ENCODE results near the gene GPR61. TPM values are rescaled to one million over a fixed set of nuclear protein-coding genes. Genes with fewer than 3 reads are reported as not detected.

GPR61 gene
- total RNA-seq, 1 experiment from 2014 or later = 0.07 TPM

DNA sequence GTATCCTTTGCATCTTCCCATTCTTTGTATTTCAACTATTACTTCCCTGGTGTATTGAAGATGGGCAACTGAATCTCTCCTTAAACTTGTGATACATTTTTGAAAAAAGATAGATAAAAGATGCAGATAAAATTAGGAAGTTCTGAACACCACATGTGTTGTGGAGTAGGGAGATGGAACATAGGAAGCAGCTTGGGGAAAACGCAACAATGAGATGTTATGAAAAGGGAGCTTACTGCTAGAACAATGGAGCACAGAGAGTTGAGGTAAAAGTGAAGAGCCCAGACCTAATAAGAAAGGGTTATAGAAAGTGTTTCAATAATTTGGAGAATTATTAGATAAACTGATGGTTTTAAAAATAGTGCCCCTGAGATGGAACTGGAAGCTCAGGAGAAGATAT is 29.7 kb downstream of the GPR61 start:
- DNase-seq (no peak), ATAC-seq (no peak)
- H3K36me3 ChIP-seq (ENCODE audit: low read depth, low read length) = no peaks in the 10 kb centered on the region
- H3K9me3 ChIP-seq (ENCODE audit: low read length) = no peaks in the 10 kb centered on the region
- H2AFZ ChIP-seq (ENCODE audit: low read length) = no peak overlapping the region
- intact Hi-C loops (cut with micrococcal nuclease) = loop anchor here (2.0 kb wide), 1 partner anchor 17 kb away; no protein-coding TSS in a partner anchor
- no peak overlapping the region for H3K9ac ChIP-seq (ENCODE audit: low read length)
- TF ChIP-seq, protein P1, sequence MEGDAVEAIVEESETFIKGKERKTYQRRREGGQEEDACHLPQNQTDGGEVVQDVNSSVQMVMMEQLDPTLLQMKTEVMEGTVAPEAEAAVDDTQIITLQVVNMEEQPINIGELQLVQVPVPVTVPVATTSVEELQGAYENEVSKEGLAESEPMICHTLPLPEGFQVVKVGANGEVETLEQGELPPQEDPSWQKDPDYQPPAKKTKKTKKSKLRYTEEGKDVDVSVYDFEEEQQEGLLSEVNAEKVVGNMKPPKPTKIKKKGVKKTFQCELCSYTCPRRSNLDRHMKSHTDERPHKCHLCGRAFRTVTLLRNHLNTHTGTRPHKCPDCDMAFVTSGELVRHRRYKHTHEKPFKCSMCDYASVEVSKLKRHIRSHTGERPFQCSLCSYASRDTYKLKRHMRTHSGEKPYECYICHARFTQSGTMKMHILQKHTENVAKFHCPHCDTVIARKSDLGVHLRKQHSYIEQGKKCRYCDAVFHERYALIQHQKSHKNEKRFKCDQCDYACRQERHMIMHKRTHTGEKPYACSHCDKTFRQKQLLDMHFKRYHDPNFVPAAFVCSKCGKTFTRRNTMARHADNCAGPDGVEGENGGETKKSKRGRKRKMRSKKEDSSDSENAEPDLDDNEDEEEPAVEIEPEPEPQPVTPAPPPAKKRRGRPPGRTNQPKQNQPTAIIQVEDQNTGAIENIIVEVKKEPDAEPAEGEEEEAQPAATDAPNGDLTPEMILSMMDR (conservative IDR thresholded peaks at IDR 0.05; ENCODE audit: low read depth, low read length) = no peak
- TF ChIP-seq EZH2 (IDR thresholded peaks at IDR 0.05; ENCODE audit: low read length, unreplicated experiment) (no peak), EZH2phosphoT487 (IDR thresholded peaks at IDR 0.05; ENCODE audit: borderline replicate concordance, low read length) (no peak)
- H3F3A ChIP-seq (ENCODE audit: low read length, unreplicated experiment) = no peaks in the 10 kb centered on the region
- H4K20me1 ChIP-seq (ENCODE audit: low read length) = peaks cover 10% of the 10 kb centered on the region
- ChIA-PET POLR2A (ENCODE audit: unreplicated experiment) (interaction anchor here (1.0 kb wide), 1 partner anchor 21 kb away, joined by 3 read pairs; the partner anchor contains the start of gene GNAI3), CTCF (interaction anchor here (0.6 kb wide), 1 partner anchor 51 kb away, joined by 4 read pairs; no protein-coding TSS in a partner anchor)
- H3K27ac ChIP-seq (ENCODE audit: low read length) = no peak overlapping the region
- no peaks in the 10 kb centered on the region for H3K27me3 ChIP-seq (ENCODE audit: low read length)
- H3K9me2 ChIP-seq (replicated peaks; ENCODE audit: low read length) = no peaks in the 10 kb centered on the region
- H3K4me1 ChIP-seq (ENCODE audit: insufficient read depth, low read length) = peaks cover 23% of the 10 kb centered on the region
- peaks cover 88% of the 10 kb centered on the region for H3K79me2 ChIP-seq (ENCODE audit: low read length)
- H3K4me3 ChIP-seq (ENCODE audit: low read length) = no peak overlapping the region
- BruUV-seq (replicated peaks) = no TSS peak
- H3K4me2 ChIP-seq (ENCODE audit: low read length) = no peak overlapping the region

DNA sequence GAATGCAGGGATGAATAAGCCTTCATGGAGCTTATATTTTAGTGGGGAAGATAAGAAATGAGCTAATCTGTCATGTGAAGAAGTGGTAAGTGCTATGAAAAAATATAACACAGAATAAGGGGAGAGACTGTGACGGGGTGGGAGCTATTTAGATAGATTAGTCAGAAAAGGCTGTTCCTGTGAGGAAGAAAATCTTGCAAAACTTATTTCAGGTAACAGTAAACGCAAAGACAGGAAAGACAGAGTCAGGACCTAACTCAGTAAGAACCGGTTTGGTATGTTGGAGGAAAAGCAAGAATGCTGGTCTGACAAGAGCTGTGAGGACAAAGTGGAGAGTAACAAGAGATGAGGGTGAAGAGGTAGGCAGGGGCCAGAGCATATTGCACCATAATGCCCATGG is 30.7 kb downstream of the GPR61 start:
- no peak overlapping the region for H3K9ac ChIP-seq (ENCODE audit: low read length)
- no peak for TF ChIP-seq EZH2 (IDR thresholded peaks at IDR 0.05; ENCODE audit: low read length, unreplicated experiment)
- TF ChIP-seq EZH2phosphoT487 (IDR thresholded peaks at IDR 0.05; ENCODE audit: borderline replicate concordance, low read length) = no peak
- TF ChIP-seq, protein P1 (conservative IDR thresholded peaks at IDR 0.05; ENCODE audit: low read depth, low read length) = no peak
- no peaks in the 10 kb centered on the region for H3F3A ChIP-seq (ENCODE audit: low read length, unreplicated experiment)
- no peak overlapping the region for H3K4me3 ChIP-seq (ENCODE audit: low read length)
- peaks cover 23% of the 10 kb centered on the region for H3K4me1 ChIP-seq (ENCODE audit: insufficient read depth, low read length)
- peaks cover 77% of the 10 kb centered on the region for H3K79me2 ChIP-seq (ENCODE audit: low read length)
- H3K27me3 ChIP-seq (ENCODE audit: low read length) = no peaks in the 10 kb centered on the region
- ChIA-PET POLR2A (ENCODE audit: unreplicated experiment) (interaction anchor here (0.5 to 1.0 kb wide), 3 partner anchors 22 to 37 kb away, joined by 3 to 6 read pairs (median 3); partner anchors contain the start of gene GNAI3), CTCF (interaction anchor here (0.6 to 0.7 kb wide), 3 partner anchors 24 to 603 kb away, joined by 3 read pairs; no protein-coding TSS in a partner anchor)
- H2AFZ ChIP-seq (ENCODE audit: low read length) = no peak overlapping the region
- ATAC-seq = peak; percentile 79
- H3K27ac ChIP-seq (ENCODE audit: low read length) = peak overlapping the region; percentile 40
- BruUV-seq (replicated peaks) = no TSS peak
- intact Hi-C loops (cut with micrococcal nuclease) = no loop called here
- no peaks in the 10 kb centered on the region for H3K36me3 ChIP-seq (ENCODE audit: low read depth, low read length)
- H3K4me2 ChIP-seq (ENCODE audit: low read length) = peak overlapping the region; percentile 59
- H3K9me3 ChIP-seq (ENCODE audit: low read length) = no peaks in the 10 kb centered on the region
- peak; percentile 88 for DNase-seq
- H4K20me1 ChIP-seq (ENCODE audit: low read length) = peaks cover 7% of the 10 kb centered on the region; the same call in 1 of the 2 replicates
- no peaks in the 10 kb centered on the region for H3K9me2 ChIP-seq (replicated peaks; ENCODE audit: low read length)

DNA sequence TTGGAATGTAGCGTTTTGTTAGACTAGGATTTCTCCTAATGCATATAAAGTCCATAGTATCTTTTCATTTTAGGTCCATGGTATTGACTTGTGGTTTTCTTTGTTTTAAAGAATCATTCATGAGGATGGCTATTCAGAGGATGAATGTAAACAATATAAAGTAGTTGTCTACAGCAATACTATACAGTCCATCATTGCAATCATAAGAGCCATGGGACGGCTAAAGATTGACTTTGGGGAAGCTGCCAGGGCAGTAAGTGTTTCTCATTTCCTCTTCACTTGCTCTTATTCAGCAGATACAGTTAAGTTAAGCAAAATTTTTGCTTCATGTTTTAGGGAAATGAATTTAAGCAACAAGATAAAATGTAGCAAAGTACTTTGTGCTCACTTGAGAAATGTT is 34.1 kb downstream of the GPR61 start:
- no peaks in the 10 kb centered on the region for H3K36me3 ChIP-seq (ENCODE audit: low read depth, low read length)
- intact Hi-C loops (cut with micrococcal nuclease) = no loop called here
- no peaks in the 10 kb centered on the region for H3K9me2 ChIP-seq (replicated peaks; ENCODE audit: low read length)
- ATAC-seq (peak; percentile 69), DNase-seq (no peak)
- H4K20me1 ChIP-seq (ENCODE audit: low read length) = peaks cover 7% of the 10 kb centered on the region; the same call in 1 of the 2 replicates
- POLR2A ChIA-PET (ENCODE audit: unreplicated experiment) = no interaction called here
- CTCF ChIA-PET = no interaction called here
- no peaks in the 10 kb centered on the region for H3K9me3 ChIP-seq (ENCODE audit: low read length)
- H3F3A ChIP-seq (ENCODE audit: low read length, unreplicated experiment) = no peaks in the 10 kb centered on the region
- H3K4me1 ChIP-seq (ENCODE audit: insufficient read depth, low read length) = peaks cover 23% of the 10 kb centered on the region
- no peak overlapping the region for H3K4me2 ChIP-seq (ENCODE audit: low read length)
- H3K79me2 ChIP-seq (ENCODE audit: low read length) = peaks cover 43% of the 10 kb centered on the region
- TF ChIP-seq EZH2 (IDR thresholded peaks at IDR 0.05; ENCODE audit: low read length, unreplicated experiment) = no peak
- TF ChIP-seq EZH2phosphoT487 (IDR thresholded peaks at IDR 0.05; ENCODE audit: borderline replicate concordance, low read length) = no peak
- TF ChIP-seq, protein P1 (conservative IDR thresholded peaks at IDR 0.05; ENCODE audit: low read depth, low read length) = no peak
- no peak overlapping the region for H3K4me3 ChIP-seq (ENCODE audit: low read length)
- no peak overlapping the region for H2AFZ ChIP-seq (ENCODE audit: low read length)
- H3K9ac ChIP-seq (ENCODE audit: low read length) = no peak overlapping the region
- no peaks in the 10 kb centered on the region for H3K27me3 ChIP-seq (ENCODE audit: low read length)
- no TSS peak for BruUV-seq (replicated peaks)
- H3K27ac ChIP-seq (ENCODE audit: low read length) = no peak overlapping the region

Measured in PC-3 (cell line).